HUES6 (cell line): ENCODE data around the gene SFSWAP.
A peak's percentile ranks its signal among the peaks of the same experiment; 100 is the strongest.
"Not testable (repeated sequence)": the region's sequence is repeated elsewhere in the genome, so short reads cannot be mapped to it uniquely, and the experiment has no call there.

Experiments used
- H3K27ac ChIP-seq: 2 replicates; pipeline ENCODE4 v1.7.0; 2013; ENCODE audit warnings: low read depth, mild to moderate bottlenecking, low read length, inconsistent platforms
- H3K27me3 ChIP-seq: 2 replicates; pipeline ENCODE4 v1.6.1; 2013; ENCODE audit warnings: low read length; ENCODE audit not compliant: control insufficient read depth, insufficient read depth
- H3K36me3 ChIP-seq: 2 replicates; pipeline ENCODE4 v1.6.1; 2013; ENCODE audit warnings: low read length; ENCODE audit not compliant: control insufficient read depth, insufficient read depth
- H3K4me1 ChIP-seq: 2 replicates; pipeline ENCODE4 v1.6.1; 2013; ENCODE audit warnings: low read length; ENCODE audit not compliant: control insufficient read depth, insufficient read depth
- H3K4me3 ChIP-seq: 2 replicates; pipeline ENCODE4 v1.5.1; 2013; ENCODE audit warnings: low read depth, low read length
- H3K9ac ChIP-seq: one replicate; pipeline ENCODE4 v1.6.1; 2013; ENCODE audit warnings: mild to moderate bottlenecking, low read length
- H3K9me3 ChIP-seq: 2 replicates; pipeline ENCODE4 v1.6.1; 2013; ENCODE audit warnings: low read depth, low read length; ENCODE audit not compliant: control insufficient read depth, insufficient read depth

Gene SFSWAP

DNA sequence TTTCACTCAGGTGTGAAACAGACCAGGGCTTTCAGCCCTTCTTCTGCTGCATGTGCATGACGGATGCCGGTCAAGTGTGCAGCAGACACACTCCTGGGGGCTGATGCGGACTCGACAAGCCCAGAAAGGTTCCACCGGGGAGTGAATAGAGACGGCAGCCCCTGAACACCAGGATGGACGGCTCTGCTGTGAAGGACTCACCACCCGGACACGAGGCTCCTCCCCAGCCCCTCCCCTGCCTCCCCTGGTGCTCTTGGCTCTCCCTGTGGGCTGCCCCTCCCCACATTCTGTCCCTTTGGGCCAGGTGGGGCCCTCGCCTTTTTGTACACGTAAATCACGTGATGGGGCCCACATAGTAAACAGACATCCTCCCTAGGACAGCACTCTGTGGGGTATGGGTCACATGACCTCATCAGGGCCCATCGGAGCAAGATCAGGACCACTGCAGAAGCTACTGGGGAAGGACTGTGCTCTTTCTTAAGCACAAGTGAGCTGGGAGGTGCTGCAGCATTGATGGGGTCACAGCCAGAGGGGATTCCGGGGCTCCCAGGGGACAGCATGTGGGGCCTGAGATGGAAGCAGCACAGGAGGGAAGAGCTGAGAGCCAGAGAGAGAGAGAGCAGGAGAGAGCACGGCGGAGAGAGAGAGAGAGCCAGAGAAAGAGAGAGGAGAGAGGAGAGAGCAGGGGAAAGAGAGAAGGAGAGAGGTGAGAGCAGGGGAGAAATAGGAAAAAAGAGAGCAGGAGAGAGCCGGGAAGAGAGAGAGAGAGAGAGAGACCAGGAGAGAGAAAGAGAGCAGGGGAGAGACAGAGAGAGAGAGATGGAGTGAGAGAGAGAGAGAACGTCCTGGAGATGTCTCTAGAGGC, 30.3 kb upstream of the SFSWAP start:
- not testable (repeated sequence) for H3K27ac ChIP-seq, H3K9me3 ChIP-seq, H3K36me3 ChIP-seq, H3K4me3 ChIP-seq, H3K9ac ChIP-seq
- Histone ChIP-seq H3K4me1 (peaks cover 11% of the 10 kb centered on the region), H3K27me3 (peaks cover 34% of the 10 kb centered on the region)

DNA sequence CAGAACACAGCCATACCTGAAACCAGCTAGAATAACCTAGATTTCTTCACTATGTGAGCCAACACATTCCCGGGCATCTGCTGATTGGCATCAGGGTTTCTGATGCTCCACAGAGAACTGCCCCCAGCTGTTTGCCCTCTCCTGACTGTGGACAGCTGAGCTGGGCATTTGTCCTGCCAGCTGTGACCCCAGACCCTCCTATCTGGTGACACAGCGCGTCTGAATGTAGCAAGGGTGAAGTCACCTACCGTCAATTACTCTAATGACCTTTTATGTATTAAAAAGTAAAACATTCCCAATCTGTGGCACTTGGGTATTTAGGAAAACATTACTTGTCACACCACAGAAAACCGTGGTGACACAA, 29.7 kb upstream of the SFSWAP start:
- no peaks in the 10 kb centered on the region for H3K9me3 ChIP-seq
- no peak overlapping the region for H3K27ac ChIP-seq
- no peak overlapping the region for H3K4me3 ChIP-seq
- H3K4me1 ChIP-seq, result peaks cover 11% of the 10 kb centered on the region
- peaks cover 34% of the 10 kb centered on the region for H3K27me3 ChIP-seq
- no peak overlapping the region for H3K9ac ChIP-seq
- H3K36me3 ChIP-seq, result no peaks in the 10 kb centered on the region

DNA sequence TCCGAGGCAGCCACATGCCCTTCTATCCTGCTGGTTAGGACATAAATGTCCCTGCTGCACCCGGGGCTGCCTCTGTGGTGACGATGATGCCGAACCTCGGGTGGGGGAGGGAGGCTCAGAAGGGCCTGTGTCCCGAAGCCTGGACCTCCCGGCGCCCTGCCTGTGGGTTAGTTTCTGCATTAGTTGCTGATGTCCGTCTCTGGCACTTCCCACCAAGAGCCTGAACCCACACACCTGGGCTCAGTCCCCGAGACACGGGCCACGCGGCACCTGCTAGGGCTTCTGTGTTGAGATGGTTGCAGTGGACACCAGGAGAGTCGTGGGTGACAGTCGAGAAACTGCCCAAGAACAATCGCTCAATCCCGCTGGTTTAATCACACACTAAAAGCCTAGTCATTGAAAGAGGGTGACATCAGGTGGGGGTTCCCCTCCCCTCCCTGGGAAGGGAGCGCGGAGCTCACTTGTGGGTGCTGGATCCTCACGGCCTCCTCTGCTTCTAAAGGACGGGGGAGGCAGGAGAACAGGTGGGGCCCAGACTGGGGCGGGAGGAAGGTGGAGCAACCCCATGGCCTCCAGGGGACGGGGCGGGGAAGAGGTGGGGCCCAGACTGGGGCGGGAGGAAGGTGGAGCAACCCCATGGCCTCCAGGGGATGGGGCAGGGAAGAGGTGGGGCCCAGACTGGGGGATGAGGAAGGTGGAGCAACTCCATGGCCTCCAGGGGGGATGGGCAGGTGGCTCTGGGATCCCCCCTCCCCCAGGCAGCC, 29.0 kb upstream of the SFSWAP start:
- H3K36me3 ChIP-seq, H3K9ac ChIP-seq, H3K9me3 ChIP-seq, H3K27ac ChIP-seq: not testable (repeated sequence)
- peaks cover 34% of the 10 kb centered on the region for H3K27me3 ChIP-seq
- peak overlapping the region; percentile 47 for H3K4me3 ChIP-seq
- H3K4me1 ChIP-seq, result peaks cover 11% of the 10 kb centered on the region

GRCh38 chr12:131682510-131682895, 28.4 kb upstream of the SFSWAP start:
- peaks cover 34% of the 10 kb centered on the region for H3K27me3 ChIP-seq
- no peaks in the 10 kb centered on the region for H3K9me3 ChIP-seq
- no peaks in the 10 kb centered on the region for H3K36me3 ChIP-seq
- peaks cover 11% of the 10 kb centered on the region for H3K4me1 ChIP-seq
- no peak overlapping the region for H3K27ac ChIP-seq
- no peak overlapping the region for H3K9ac ChIP-seq
- H3K4me3 ChIP-seq, result peak overlapping the region; percentile 42

DNA sequence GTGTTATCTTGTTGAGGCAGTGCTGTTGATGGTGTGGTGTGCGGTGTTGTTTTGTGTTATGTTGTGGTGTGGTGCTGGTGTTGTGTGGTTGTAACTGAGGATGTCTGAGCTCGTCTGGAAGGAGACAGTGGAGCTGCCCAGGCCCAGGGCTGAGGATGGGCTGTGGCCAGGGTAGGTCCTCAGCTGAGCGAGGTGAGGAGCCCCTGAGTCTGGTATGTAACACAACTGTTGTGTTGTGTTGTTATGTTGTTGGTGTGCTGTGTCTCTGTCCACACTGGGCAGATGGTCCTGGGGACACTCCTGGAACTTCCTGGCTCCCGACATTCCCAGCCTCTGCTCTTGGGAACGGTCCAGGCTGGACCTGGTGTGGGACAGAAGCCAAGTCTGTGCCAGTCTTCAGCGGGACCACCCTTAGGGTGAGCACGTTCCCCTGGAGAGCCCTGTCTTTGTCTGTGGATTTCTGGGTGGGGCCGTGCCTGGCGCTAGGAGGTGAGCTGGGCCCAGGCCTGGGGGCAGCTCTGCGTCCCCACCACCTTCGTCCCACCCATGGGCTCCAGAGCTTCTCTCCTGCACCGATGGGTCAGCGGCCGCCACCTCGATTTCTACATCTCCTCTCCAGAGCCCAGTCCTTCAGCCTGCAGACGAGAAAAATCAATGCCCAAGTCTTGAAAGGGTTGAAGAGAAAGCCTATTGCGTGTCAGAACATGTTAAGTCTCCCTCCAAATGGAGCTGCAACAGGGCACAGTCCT, 27.4 kb upstream of the SFSWAP start:
- Histone ChIP-seq H3K27me3 (peaks cover 34% of the 10 kb centered on the region), H3K9ac (no peak overlapping the region), H3K4me3 (no peak overlapping the region), H3K27ac (no peak overlapping the region), H3K9me3 (no peaks in the 10 kb centered on the region), H3K36me3 (no peaks in the 10 kb centered on the region), H3K4me1 (peaks cover 11% of the 10 kb centered on the region)

- Histone ChIP-seq H3K27ac (no peak overlapping the region), H3K36me3 (no peaks in the 10 kb centered on the region), H3K4me1 (peaks cover 11% of the 10 kb centered on the region), H3K9ac (no peak overlapping the region), H3K4me3 (no peak overlapping the region), H3K27me3 (peaks cover 34% of the 10 kb centered on the region), H3K9me3 (peaks cover 1% of the 10 kb centered on the region; the same call in 1 of the 2 replicates)
Measured at GRCh38 chr12:131684015-131684725, 26.7 kb upstream of the SFSWAP start.

DNA sequence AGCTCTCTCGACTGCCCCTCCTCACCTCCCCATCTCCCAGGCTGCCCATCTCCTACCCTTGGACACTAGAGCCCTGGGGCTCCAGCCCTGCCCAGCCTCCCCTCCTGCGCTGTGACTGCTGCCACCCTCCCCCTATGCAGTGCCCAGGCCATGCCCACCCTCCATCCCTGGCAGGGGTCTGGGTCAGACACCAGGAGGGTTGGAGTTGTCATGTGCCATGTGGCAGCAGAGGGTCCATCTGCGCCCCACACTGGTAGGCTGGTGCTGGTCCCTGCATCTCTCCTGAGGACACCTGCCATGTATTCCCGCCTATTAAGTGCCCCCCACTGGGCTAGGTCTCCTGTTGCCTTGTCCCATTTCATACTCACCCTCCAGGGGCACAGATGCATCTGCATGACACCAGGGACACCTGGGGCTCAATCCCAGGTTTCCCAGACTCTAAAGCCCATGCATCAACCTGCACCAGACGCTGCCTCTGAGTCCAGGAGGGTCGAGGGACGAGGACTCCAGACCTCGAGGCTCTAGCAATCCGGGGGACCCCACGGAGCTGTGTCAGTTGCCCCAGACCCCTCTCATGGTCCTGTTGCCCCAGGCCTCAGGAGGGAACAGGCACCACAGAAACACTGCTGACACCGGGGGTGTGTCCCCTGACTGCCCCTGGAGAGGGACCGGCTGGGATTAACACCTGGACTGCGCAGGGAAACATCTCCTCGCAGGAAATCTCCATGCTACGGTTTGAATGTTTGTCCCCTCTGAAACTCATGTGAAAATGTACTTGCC, 23.4 kb upstream of the SFSWAP start:
- H3K4me1 ChIP-seq, result peaks cover 6% of the 10 kb centered on the region
- no peaks in the 10 kb centered on the region for H3K36me3 ChIP-seq
- H3K27me3 ChIP-seq, result peaks cover 28% of the 10 kb centered on the region
- H3K9me3 ChIP-seq, result peaks cover 3% of the 10 kb centered on the region; the same call in 1 of the 2 replicates
- H3K27ac ChIP-seq, result no peak overlapping the region
- H3K9ac ChIP-seq, result no peak overlapping the region
- H3K4me3 ChIP-seq, result no peak overlapping the region

GRCh38 chr12:131688131-131688844, 22.6 kb upstream of the SFSWAP start:
- Histone ChIP-seq H3K9me3 (peaks cover 3% of the 10 kb centered on the region; the same call in 1 of the 2 replicates), H3K9ac (no peak overlapping the region), H3K36me3 (no peaks in the 10 kb centered on the region), H3K4me1 (no peaks in the 10 kb centered on the region), H3K27ac (no peak overlapping the region), H3K4me3 (no peak overlapping the region), H3K27me3 (peaks cover 28% of the 10 kb centered on the region)

GRCh38 chr12:131688845-131689154, 22.1 kb upstream of the SFSWAP start:
- no peak overlapping the region for H3K9ac ChIP-seq
- no peak overlapping the region for H3K4me3 ChIP-seq
- no peak overlapping the region for H3K27ac ChIP-seq
- H3K36me3 ChIP-seq, result no peaks in the 10 kb centered on the region
- peaks cover 26% of the 10 kb centered on the region for H3K27me3 ChIP-seq
- peaks cover 3% of the 10 kb centered on the region; the same call in 1 of the 2 replicates for H3K9me3 ChIP-seq
- H3K4me1 ChIP-seq, result no peaks in the 10 kb centered on the region
